Measurements from ENCODE around the gene MCF2L.

The MCF2L gene

GRCh38 chr13:112951674-112952371 lies 17.2 kb upstream of the MCF2L start:
- no peak for DNase-seq (ENCODE audit: low read depth in 2 of 2)

- DNase-seq (ENCODE audit: low read depth in 2 of 2), result no peak
These were observed 16.1 kb upstream of the MCF2L start for GRCh38 chr13:112952759-112953551.

- no peak for DNase-seq (ENCODE audit: low read depth in 2 of 2)
These were observed 15.2 kb upstream of the MCF2L start for GRCh38 chr13:112953591-112954487.

DNA sequence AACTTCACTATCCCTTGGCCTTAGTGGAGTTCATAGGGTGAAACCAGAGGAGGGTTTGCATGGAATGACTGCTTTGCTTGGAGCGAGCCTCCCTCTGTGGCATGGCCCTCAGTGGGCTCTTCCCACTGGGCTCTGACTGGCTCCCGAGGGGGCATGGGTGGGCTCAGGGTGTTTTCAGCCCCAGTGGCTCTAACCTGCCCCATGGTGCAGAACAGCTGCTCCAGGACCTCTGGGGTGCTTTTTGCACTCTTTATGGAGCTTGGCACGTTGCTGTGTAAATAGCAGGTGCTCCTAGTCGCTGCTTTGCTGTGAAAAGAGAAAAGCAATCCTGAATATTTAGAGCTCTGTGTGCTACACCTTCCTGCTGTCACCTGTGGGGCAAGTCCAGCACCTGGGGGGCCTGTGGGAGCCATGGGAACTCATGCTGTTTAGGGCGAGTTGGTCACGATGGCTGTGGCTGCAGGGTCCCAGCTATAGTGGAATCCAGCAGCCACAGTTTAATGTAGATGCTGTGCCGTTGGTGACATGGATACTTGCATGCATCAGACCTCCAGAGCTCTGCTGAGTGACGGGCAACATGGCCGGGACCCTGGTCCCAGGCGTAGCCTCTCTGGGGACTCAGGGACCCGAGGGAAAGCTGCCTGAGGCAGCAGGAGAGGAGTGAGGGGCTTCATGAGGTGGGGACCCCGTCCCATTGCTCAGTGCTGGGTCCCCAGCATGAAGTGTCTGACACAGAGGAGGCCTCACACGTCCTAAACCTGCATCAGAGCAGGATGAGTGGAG lies 14.3 kb upstream of the MCF2L start:
- no peak for DNase-seq (ENCODE audit: low read depth in 2 of 2)

DNA sequence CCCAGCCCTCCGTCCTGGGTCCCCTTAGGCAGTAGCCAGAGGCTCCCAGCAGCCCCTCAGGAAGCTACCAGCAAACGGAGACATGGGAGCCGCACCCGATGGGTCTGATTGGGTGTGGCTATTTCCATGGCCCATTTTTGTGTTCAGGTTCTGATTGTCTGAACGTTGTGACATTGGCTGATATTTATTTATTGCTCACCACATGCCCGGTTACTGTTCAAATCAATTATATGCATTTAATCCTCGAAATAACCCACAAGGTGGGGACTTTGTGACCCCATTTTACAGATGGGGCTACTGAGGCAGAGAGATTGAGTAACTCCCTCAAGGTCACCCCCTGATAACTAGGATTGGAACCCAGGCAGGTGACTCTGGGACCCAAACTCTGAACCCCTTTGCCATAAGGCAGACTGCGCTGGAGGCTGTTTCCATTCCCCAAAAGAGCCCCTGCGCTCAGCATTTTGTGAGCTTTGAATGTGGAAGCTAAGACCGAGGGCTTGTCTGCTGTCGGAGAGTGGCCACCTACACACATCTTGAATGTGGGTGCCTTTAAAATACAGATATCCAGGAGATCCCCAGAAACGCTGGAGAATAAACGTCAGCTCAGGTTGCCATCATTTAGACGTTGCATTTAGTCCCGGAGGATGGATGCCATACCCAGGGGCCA lies 13.6 kb upstream of the MCF2L start:
- no peak for DNase-seq (ENCODE audit: low read depth in 2 of 2)

GRCh38 chr13:112955956-112956355 lies 13.1 kb upstream of the MCF2L start:
- no peak for DNase-seq (ENCODE audit: low read depth in 2 of 2)

- no peak for DNase-seq (ENCODE audit: low read depth in 2 of 2)
These were observed 12.3 kb upstream of the MCF2L start for GRCh38 chr13:112956571-112957294.

DNA sequence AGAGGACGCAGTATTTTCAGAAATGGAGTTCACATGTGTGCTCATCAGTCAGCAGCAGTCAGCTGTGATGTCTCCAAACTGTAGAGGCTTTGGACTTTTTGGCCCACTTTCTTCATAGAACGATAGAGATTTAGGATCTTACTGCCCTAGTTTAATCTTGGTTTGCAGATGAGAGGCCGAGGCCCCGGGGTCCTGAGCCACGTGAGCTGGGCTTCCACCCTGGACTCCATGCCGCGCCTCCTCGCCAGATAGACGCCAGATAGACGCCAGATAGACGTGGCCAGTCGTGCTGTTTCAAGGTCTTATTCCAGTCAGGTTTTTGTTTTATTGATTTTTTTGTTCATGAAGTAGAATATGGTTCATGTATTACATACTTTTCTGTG lies 11.7 kb upstream of the MCF2L start:
- no peak for DNase-seq (ENCODE audit: low read depth in 2 of 2)

DNA sequence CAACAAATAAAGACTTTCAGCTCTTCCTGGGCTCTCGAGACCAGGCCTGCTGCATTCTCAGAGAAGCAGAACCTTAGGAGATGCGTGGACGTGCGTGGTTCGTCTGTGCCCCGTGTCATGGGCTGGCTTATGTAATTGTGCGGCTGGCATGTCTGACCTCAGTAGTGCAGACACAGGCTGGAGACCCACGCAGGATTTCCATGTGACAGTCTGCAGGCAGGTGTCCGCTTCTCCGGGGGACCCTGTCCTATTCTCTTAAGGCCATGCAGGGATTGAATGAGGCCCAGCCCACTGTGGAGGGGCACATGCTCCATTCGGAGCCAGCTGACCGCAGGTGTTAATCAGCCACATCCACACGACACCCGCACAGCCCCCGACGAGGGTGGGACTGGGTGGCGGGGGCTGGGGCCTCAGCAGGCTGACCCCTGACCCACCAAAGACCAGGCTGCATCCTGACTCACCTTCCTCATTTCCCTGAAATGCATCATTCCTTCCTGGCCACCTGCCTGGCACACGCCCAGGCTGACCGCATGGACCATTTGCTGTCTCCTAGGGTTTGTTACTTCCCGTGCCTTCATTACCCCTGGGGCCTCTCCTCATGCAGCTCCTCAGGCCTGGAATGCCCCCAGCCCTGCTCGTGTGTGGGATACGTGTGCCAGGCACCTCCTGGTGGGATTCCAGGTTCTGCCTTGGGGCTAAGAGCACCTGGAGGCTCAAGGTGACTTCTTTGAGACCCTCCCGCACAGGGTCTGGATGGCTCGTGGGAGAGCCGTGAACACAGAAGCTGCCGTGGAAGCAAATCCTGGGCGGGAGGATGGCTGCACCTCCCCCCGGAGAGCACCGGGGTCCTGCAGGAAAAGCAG lies 10.7 kb upstream of the MCF2L start:
- DNase-seq (ENCODE audit: low read depth in 2 of 2), result no peak

GRCh38 chr13:112959206-112959605 lies 9.8 kb upstream of the MCF2L start:
- no peak for DNase-seq (ENCODE audit: low read depth in 2 of 2)

DNA sequence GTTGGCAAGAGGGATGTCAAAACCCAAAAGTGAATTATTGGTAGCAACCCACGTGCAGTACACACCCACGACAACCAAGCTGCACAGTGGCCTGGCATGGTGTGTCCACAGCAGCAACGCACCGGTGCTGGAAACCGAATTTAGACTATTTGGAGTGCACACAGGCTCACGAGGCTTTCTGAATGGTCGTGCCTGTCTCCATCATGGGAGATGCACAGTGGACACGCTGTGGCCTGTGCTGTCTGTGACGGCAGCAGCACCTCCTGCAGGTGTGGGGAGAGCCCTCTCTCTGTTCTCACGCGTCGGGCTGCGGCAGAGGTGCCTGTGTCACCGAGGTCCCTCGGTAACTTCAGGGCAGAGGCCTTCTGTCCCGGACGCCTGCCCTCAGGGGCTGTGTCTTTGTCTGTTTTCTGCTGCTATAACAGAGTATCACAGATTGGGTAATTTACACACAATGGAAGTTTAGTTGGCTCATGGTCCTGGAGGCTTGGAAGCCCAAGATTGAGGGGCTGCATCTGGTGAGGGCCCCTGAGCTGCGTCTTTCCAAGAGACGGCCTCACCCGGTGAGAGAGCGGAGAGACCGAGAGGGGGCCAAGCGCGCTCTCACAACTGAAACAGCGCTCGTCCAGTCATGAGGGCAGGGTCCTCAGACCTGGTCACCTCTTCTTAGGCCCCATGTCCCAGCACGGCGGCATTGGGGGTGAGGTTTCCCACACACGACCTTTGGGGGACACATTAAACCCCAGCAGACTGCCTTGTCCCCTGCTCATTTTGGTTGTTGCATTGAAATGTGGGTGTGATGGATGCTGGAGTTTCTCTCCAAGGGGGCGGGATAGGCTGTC lies 9.1 kb upstream of the MCF2L start:
- no peak for DNase-seq (ENCODE audit: low read depth in 2 of 2)

- no peak for DNase-seq (ENCODE audit: low read depth in 2 of 2)
These were observed 8.3 kb upstream of the MCF2L start for GRCh38 chr13:112960706-112961105.

- no peak for DNase-seq (ENCODE audit: low read depth in 2 of 2)
These were observed 7.3 kb upstream of the MCF2L start for GRCh38 chr13:112961457-112962369.

GRCh38 chr13:112962396-112962795 lies 6.6 kb upstream of the MCF2L start:
- DNase-seq (ENCODE audit: low read depth in 2 of 2), result no peak

- no peak for DNase-seq (ENCODE audit: low read depth in 2 of 2)
These were observed 5.9 kb upstream of the MCF2L start for GRCh38 chr13:112962911-112963625.

GRCh38 chr13:112963641-112964040 lies 5.4 kb upstream of the MCF2L start:
- no peak for DNase-seq (ENCODE audit: low read depth in 2 of 2)
